Endothelial cell (in vitro differentiated cells): Measurements from ENCODE around the gene CYP1B1. TPM values are rescaled to one million over a fixed set of nuclear protein-coding genes. Genes with fewer than 3 reads are reported as not detected.
A peak's percentile ranks its signal among the peaks of the same experiment; 100 is the strongest.

Source experiments
- DNase-seq: peaks from one replicate; pipeline ENCODE4 v3.0.0; 2021; ENCODE audit warnings: low spot score
- H3K27ac Mint-ChIP-seq: one replicate; pipeline ENCODE4 v1.8.0; 2021; ENCODE audit warnings: mixed read lengths, inconsistent platforms; ENCODE audit not compliant: unreplicated experiment
- H3K27me3 Mint-ChIP-seq: one replicate; pipeline ENCODE4 v1.8.0; 2021; ENCODE audit warnings: mild to moderate bottlenecking, moderate library complexity, mixed read lengths, inconsistent platforms; ENCODE audit not compliant: unreplicated experiment
- H3K36me3 Mint-ChIP-seq: one replicate; pipeline ENCODE4 v1.8.0; 2021; ENCODE audit warnings: mild to moderate bottlenecking, low read depth, mixed read lengths, inconsistent platforms; ENCODE audit not compliant: unreplicated experiment
- H3K4me1 Mint-ChIP-seq: one replicate; pipeline ENCODE4 v1.8.0; 2021; ENCODE audit warnings: mild to moderate bottlenecking, mixed read lengths, inconsistent platforms; ENCODE audit not compliant: unreplicated experiment
- H3K4me3 Mint-ChIP-seq: one replicate; pipeline ENCODE4 v1.8.0; 2021; ENCODE audit warnings: mild to moderate bottlenecking, mixed read lengths, inconsistent platforms; ENCODE audit not compliant: unreplicated experiment
- H3K9me3 Mint-ChIP-seq: one replicate; pipeline ENCODE4 v1.8.0; 2021; ENCODE audit warnings: mixed read lengths, inconsistent platforms; ENCODE audit not compliant: unreplicated experiment
- total RNA-seq: library from RNA; stranded (reverse); fragmentation: NEBNext Ultra II Directional; extraction: Animal tissue kit (Norgen Biotek cat#: 25700); gene quantifications from one replicate; pipeline ENCODE4 v1.2.1, GENCODE V29; 2021; ENCODE audit not compliant: unreplicated experiment
- TF ChIP-seq, protein P1 (sequence below): fragments of 200-600 bp; sonication (generic); IDR thresholded peaks from one replicate; pipeline ENCODE4 v1.5.0; 2021; ENCODE audit warnings: antibody characterized with exemption; ENCODE audit not compliant: unreplicated experiment

CYP1B1 gene
- total RNA-seq, 1 donor from 2014 or later, result 1.2 TPM

DNA sequence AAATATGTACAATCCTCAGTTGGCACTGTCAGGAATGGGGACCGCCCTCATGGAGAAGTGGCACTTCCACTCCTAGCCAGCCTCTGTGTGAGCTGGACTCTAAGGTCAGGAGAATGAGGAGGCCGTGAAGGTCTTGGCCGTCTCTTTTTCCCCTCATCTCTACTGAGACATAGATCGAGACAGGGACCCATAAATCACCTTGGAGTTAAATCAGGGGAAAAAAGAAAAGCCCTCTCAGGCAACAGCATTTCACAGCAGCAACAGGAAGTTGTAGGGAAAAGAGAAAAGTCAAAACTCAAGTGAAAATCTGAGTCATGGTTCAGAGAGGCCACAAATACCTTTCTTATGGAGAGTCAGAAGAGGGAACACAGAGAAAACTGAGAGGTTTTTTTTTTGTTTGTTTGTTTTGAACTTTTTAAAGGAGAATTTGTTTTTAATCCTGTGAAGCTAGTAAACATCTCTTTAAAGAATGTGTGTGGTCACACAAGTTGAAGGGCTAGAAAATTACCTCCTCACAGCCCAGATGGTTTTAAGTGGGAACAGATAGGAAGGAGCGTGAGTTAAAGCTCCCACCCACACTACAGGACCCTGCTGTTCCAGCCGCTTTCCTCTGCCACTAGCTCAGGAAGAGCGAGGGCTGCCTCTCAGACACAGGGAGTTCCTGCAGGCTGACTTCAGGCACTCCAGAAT lies 30.6 kb upstream of the CYP1B1 start:
- no peaks in the 10 kb centered on the region for H3K36me3 Mint-ChIP-seq
- H3K27ac Mint-ChIP-seq, result peak overlapping the region; percentile 25
- peaks cover 2% of the 10 kb centered on the region for H3K27me3 Mint-ChIP-seq
- no peak overlapping the region for H3K4me3 Mint-ChIP-seq
- TF ChIP-seq, protein P1, sequence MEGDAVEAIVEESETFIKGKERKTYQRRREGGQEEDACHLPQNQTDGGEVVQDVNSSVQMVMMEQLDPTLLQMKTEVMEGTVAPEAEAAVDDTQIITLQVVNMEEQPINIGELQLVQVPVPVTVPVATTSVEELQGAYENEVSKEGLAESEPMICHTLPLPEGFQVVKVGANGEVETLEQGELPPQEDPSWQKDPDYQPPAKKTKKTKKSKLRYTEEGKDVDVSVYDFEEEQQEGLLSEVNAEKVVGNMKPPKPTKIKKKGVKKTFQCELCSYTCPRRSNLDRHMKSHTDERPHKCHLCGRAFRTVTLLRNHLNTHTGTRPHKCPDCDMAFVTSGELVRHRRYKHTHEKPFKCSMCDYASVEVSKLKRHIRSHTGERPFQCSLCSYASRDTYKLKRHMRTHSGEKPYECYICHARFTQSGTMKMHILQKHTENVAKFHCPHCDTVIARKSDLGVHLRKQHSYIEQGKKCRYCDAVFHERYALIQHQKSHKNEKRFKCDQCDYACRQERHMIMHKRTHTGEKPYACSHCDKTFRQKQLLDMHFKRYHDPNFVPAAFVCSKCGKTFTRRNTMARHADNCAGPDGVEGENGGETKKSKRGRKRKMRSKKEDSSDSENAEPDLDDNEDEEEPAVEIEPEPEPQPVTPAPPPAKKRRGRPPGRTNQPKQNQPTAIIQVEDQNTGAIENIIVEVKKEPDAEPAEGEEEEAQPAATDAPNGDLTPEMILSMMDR, result no peak
- H3K9me3 Mint-ChIP-seq, result peaks cover 3% of the 10 kb centered on the region
- peak; percentile 20 for DNase-seq
- H3K4me1 Mint-ChIP-seq, result peaks cover 11% of the 10 kb centered on the region

GRCh38 chr2:38105922-38106321 lies 30.0 kb upstream of the CYP1B1 start:
- DNase-seq, result no peak
- TF ChIP-seq, protein P1, result no peak
- no peak overlapping the region for H3K27ac Mint-ChIP-seq
- peaks cover 2% of the 10 kb centered on the region for H3K27me3 Mint-ChIP-seq
- H3K4me1 Mint-ChIP-seq, result peaks cover 11% of the 10 kb centered on the region
- H3K36me3 Mint-ChIP-seq, result no peaks in the 10 kb centered on the region
- H3K9me3 Mint-ChIP-seq, result peaks cover 3% of the 10 kb centered on the region
- H3K4me3 Mint-ChIP-seq, result no peak overlapping the region

- Mint-ChIP-seq H3K4me1 (peaks cover 11% of the 10 kb centered on the region), H3K4me3 (no peak overlapping the region), H3K36me3 (no peaks in the 10 kb centered on the region), H3K27ac (no peak overlapping the region), H3K27me3 (peaks cover 2% of the 10 kb centered on the region), H3K9me3 (peaks cover 3% of the 10 kb centered on the region)
- DNase-seq, result no peak
- TF ChIP-seq, protein P1, result no peak
These were observed 28.6 kb upstream of the CYP1B1 start for GRCh38 chr2:38104598-38104997.

DNA sequence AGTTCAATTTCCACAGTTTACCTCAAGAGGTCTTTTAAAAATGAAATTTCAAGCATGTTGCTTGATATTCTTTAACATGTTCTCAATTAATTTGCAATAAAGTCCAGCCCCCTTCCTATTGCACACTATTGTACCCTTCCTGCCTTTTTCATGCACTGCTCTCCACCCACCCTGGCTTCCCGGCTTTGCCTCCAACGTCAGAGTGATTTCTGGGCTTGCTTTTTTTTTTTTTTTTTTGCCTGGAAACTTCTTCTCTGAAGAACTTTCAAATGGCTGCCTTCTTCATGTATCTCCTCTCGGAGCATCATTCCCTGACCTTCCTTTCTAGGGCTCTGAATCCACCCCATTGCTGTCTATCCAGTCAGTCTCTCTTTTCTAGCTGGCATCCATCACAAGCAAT lies 24.4 kb upstream of the CYP1B1 start:
- peaks cover 34% of the 10 kb centered on the region for H3K4me1 Mint-ChIP-seq
- H3K27ac Mint-ChIP-seq, result no peak overlapping the region

More for the DNA sequence above, 24.4 kb upstream of the CYP1B1 start:
- TF ChIP-seq, protein P1, result no peak
- no peaks in the 10 kb centered on the region for H3K27me3 Mint-ChIP-seq
- peaks cover 3% of the 10 kb centered on the region for H3K9me3 Mint-ChIP-seq
- H3K4me3 Mint-ChIP-seq, result no peak overlapping the region
- H3K36me3 Mint-ChIP-seq, result no peaks in the 10 kb centered on the region
- no peak for DNase-seq
